Heart left ventricle (tissue), 13 donors: Measurements from ENCODE around the gene CIB1.

Experiments
- POLR2A ChIP-seq, 2 donors: fragments of 450-650 bp; IDR thresholded peaks; one replicate each; pipeline ENCODE4 v1.6.1; 2017; ENCODE audit warnings: antibody characterized with exemption in 2 of 2, mild to moderate bottlenecking in 2 of 2, moderate library complexity in 2 of 2
- TF ChIP-seq, protein P1 (sequence below), 12 donors: fragments of 200-600 bp; sonication (generic) in 4 of 12; IDR thresholded peaks; one replicate each; pipeline versions ENCODE4 v1.5.0 to v1.8.0; 2018 to 2022; ENCODE audit warnings: antibody characterized with exemption in 12 of 12, mild to moderate bottlenecking in 5 of 12
- donor health status: ischemic (EF 13 %, LVEDD 7.1; RV severe dilation, severe dysfunction).
- donor health status: DM: no; HTN: yes; CAD: no.
- donor health status: DM: no; HTN: no; CAD: no.
- donor health status: ischemic (EF 25% LVEDD 6.9; RV normal size, moderate dysfunction).
- donor health status: ischemic (EF 25% LVEDD 5.7; RV mildly dilated, moderate dysfunction).
- donor health status: ischemic (EF 35%, LVEDD 5.7; RV mildly dilated, moderate dysfunction).
- donor health status: nonischemic (EF 11% LVEDD 7.7; RV severe dilation, severe dysfunction).
- donor health status: DM: yes; HTN: yes; CAD: no.
- donor health status: PGD.
- donor health status: ischemic (EF 29% LVEDD 5.4; RV normal size, mild dysfunction).
- donor health status: nonischemic (EF 23%, LVEDD 6.1; RV moderate dilation, normal function).

DNA sequence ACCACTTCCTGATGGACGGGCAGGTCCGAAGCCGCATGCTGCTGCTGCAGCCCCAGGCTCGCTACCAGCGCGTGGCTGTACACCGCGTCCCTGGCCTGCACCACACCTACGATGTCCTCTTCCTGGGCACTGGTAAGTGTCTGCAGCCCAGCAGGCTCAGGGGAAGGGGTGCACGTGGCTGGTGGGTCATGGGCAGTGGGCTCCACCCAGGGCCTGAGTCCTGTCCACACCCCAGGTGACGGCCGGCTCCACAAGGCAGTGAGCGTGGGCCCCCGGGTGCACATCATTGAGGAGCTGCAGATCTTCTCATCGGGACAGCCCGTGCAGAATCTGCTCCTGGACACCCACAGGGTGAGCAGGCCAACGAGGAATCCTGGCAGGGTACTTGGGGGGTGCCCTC is 8.7 kb downstream of the CIB1 start:
- TF ChIP-seq, protein P1, sequence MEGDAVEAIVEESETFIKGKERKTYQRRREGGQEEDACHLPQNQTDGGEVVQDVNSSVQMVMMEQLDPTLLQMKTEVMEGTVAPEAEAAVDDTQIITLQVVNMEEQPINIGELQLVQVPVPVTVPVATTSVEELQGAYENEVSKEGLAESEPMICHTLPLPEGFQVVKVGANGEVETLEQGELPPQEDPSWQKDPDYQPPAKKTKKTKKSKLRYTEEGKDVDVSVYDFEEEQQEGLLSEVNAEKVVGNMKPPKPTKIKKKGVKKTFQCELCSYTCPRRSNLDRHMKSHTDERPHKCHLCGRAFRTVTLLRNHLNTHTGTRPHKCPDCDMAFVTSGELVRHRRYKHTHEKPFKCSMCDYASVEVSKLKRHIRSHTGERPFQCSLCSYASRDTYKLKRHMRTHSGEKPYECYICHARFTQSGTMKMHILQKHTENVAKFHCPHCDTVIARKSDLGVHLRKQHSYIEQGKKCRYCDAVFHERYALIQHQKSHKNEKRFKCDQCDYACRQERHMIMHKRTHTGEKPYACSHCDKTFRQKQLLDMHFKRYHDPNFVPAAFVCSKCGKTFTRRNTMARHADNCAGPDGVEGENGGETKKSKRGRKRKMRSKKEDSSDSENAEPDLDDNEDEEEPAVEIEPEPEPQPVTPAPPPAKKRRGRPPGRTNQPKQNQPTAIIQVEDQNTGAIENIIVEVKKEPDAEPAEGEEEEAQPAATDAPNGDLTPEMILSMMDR (IDR thresholded peaks at IDR 0.05): no peak
- no peak for TF ChIP-seq POLR2A (IDR thresholded peaks at IDR 0.05)
